PC-3 (cell line): ENCODE results near the gene GPRC5C.

ENCODE experiments used
- EZH2 ChIP-seq: fragments of 300-600 bp; sonication (generic); IDR thresholded peaks from one replicate; pipeline ENCODE4 v1.6.1; 2017; ENCODE audit warnings: antibody characterized with exemption, mild to moderate bottlenecking, low read length; ENCODE audit not compliant: unreplicated experiment
- EZH2phosphoT487 ChIP-seq: fragments of 300-600 bp; sonication (generic); IDR thresholded peaks from 2 replicates; pipeline ENCODE4 v1.6.1; 2018; ENCODE audit warnings: mild to moderate bottlenecking, antibody characterized with exemption, low read length, borderline replicate concordance
- TF ChIP-seq, protein P1 (sequence below): fragments of 300-600 bp; sonication (generic); conservative IDR thresholded peaks from 2 replicates; pipeline ENCODE4 v1.5.1; 2017; ENCODE audit warnings: antibody characterized with exemption, low read depth, mild to moderate bottlenecking, low read length

DNA sequence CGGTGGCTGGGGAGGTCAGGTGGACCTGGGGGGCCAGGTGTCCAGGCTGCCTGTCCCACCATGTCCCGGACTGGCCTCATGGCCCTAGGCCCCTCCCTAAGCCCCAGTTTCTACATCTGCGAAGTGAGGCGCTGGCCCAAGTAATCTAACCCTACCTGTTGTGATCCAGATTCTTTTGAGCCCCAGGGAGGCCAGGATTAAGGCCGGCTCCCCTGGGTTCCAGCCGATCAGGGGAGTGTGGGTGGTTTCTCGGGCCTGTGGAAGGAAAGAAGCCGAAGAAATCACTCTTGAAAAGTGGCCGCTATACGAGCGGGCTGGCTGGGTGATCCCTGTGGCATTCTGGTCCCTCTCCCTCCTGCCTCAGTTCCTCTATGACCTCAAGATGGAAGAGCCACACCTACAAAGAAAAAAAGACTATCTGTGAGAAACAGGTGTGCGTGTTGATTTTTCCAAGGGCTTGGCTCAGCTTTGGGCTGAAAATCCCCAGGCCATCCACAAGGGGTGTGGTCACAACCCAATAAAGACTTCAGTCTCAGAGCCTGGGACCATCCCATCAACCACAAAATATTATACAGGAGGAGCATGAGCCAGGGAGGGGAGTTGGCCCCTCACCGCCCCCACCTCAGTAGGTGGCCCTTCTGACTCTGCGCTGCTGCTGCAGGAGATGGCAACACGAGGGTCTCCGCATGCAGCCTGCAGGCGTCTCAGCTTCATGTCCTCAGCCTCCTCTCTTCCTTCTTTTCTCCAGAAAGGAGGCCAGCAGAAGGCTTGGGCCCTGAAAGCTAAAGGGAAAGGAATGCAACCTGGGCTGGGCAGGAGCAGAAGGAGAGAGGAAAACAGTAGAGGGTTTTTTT lies 44.3 kb upstream of the GPRC5C start:
- TF ChIP-seq, protein P1, sequence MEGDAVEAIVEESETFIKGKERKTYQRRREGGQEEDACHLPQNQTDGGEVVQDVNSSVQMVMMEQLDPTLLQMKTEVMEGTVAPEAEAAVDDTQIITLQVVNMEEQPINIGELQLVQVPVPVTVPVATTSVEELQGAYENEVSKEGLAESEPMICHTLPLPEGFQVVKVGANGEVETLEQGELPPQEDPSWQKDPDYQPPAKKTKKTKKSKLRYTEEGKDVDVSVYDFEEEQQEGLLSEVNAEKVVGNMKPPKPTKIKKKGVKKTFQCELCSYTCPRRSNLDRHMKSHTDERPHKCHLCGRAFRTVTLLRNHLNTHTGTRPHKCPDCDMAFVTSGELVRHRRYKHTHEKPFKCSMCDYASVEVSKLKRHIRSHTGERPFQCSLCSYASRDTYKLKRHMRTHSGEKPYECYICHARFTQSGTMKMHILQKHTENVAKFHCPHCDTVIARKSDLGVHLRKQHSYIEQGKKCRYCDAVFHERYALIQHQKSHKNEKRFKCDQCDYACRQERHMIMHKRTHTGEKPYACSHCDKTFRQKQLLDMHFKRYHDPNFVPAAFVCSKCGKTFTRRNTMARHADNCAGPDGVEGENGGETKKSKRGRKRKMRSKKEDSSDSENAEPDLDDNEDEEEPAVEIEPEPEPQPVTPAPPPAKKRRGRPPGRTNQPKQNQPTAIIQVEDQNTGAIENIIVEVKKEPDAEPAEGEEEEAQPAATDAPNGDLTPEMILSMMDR = no peak
- TF ChIP-seq EZH2phosphoT487 (no peak), EZH2 (no peak)
